CD4-positive, alpha-beta T cell treated with Interleukin-6 at 100 ng/mL for 8 hours (primary cell): ENCODE data around the gene PLAAT3.
A peak's percentile ranks its signal among the peaks of the same experiment; 100 is the strongest.
"Not testable (repeated sequence)": the region's sequence is repeated elsewhere in the genome, so short reads cannot be mapped to it uniquely, and the experiment has no call there.

Source experiments
- DNase-seq: peaks from one replicate; pipeline ENCODE4 v3.0.0-alpha.2; 2020; ENCODE audit warnings: mixed read lengths, low spot score

The PLAAT3 gene

DNA sequence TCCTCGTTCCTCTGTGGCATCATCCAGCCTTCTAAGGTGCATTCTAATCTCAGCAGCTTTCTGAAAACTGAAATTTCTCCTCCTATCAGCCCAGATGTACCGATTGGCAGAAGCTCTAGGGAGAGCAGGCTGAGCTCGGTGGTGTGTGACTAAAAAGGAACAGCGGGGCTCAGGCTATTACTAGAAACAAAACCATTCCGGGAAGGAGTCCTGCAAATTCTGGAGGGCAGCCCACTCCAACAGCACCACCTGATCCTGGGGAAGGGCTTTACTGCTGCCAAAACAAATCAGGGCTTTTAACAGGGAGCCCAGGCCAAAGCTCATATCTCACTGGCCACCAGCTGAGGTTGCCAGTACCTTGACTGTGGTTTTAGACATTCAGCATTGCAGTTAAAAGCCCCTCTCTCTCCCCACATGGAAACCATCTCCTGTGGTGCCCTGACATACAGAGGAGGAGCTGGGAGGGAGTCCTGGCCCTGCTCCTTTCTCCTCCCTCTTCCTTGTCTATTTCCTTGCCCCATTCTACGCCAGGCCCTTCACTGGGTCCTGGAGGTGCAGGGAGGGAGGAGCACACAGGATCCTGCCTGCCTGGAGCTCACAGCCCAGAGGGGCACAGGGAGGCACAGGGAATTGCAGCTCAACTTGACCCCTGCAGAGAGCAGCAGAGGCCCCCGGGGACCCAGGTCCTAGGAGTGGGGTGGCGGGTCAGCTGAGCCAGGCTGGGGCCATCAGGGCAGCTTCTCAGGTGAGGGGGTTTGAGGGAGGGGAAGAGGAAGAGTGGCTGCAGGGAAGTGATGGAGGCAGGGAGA, 76.7 kb downstream of the PLAAT3 start:
- DNase-seq, result no peak

- DNase-seq, result peak; percentile 46
Measured at GRCh38 chr11:63536669-63537292, 77.5 kb downstream of the PLAAT3 start, which contains the start of gene PLAAT4. TSS of gene PLAAT4 (plus strand) at chr11:63536808. CDS start at chr11:63536869, 61 bp downstream.

GRCh38 chr11:63535734-63536133, 78.5 kb downstream of the PLAAT3 start:
- peak; percentile 43 for DNase-seq

DNA sequence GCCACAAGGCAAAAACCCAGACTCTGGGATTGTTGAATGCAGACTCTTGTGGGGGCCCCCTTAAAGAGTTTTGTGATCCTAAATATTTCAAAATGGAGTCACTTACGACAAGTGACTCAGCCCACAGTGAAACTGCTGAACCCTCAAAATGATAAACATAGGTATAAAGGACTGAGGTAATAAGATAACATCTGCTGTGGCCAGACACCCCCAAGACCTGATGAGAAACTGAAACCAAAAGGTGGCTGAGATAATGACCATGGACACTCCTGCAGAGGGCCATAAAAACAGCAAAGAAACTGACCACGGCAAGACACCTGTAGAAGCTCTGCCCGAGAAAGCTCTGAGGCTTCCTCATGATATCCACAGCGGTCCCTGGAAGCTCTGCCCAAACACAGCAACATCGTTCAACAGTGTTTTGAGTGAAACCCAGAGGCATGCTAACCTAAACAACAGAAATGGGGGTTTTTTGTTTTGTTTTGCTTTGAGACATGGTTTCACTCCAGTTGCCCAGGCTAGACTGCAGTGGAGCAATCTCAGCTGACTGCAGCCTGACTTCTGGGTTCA, 79.3 kb downstream of the PLAAT3 start:
- DNase-seq, result no peak

- DNase-seq, result no peak
Measured at GRCh38 chr11:63534076-63534475, 80.2 kb downstream of the PLAAT3 start.

GRCh38 chr11:63532799-63533475, 81.3 kb downstream of the PLAAT3 start:
- DNase-seq, result no peak

DNA sequence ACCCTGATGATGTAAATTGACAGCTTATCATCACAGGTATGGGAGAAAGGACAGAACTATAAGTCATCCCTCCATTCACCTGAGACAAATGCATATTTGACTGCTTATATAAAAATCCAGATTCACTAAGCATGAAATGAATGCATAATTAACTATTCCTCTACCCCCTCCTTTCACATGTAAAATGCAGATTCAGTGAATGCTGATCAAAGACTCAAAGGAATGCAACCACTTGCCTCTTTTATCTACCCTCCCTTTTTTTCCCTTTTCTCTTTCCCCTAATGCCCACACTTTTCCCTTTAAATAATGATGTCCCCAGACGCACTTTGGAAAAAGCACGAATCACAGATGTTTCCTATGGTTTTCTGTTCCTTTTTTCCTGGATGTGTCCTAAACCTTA, 82.1 kb downstream of the PLAAT3 start:
- no peak for DNase-seq

DNA sequence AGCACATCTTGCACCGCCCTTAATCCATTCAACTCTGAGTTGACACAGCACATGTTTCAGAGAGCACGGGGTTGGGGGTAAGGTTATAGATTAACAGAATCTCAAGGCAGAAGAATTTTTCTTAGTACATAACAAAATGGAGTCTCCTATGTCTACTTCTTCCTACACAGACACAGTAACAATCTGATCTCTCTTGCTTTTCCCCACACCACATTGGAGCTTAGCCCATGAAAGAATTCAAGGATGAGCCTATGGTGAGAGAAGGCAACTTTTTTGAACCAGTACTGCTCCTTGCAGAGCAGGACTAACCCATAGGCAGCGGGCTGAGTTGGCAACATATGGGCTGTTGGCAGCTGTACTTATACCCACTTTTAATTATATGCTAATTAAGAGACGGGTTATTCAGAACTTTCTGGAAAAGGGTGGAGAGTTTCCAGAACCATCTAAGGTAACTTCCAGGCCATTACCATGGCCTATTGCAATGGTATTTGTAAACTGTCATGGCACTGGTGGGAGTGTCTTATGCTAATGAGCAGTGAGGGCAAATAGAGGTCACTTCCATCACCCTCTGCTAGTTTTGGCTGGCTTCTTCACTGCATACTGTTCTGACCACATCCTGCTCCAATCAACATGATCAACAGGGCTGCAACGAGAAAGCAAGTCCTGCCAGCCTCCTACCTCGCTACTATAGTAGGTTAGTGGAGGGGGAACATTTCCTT, 83.0 kb downstream of the PLAAT3 start:
- DNase-seq, result peak; percentile 82

DNA sequence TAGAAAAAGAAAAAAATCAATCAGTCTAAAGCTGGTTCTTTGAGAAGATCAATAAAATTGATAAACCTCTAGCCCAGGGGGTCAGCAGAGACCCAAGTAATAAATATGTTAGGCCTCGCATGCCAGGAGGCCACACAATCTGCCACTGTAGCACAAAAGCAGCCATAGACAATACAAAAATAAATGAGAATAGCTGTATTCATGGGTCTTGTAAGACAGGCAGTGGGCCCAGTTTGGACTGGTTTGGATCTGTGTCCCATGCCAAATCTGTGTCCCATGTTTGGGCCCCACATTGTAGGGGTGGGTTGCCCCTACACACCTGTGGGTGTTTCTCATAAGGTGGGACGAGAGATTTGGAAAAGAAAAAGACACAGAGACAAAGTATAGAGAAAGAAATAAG, 84.2 kb downstream of the PLAAT3 start:
- DNase-seq, result no peak

- not testable (repeated sequence) for DNase-seq
Measured at GRCh38 chr11:63529373-63529772, 84.9 kb downstream of the PLAAT3 start.

GRCh38 chr11:63528729-63529278, 85.4 kb downstream of the PLAAT3 start:
- not testable (repeated sequence) for DNase-seq

GRCh38 chr11:63528156-63528555, 86.1 kb downstream of the PLAAT3 start:
- not testable (repeated sequence) for DNase-seq

DNA sequence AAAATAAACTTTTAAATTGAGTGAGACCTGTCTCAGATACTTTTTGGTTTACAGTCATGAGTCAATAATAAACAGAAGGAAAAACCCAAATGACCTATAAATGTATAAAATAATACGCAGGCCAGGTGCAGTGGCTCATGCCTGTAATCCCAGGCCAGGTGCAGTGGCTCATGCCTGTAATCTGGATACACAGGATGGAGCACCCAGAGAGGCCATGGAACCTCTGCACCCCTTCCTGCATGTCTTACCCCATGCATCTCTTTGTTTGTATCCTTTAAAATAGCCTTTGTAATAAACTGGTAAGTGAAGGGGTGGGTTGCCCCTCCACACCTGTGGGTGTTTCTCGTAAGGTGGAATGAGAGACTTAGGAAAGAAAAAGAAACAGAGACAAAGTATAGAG, 86.6 kb downstream of the PLAAT3 start:
- DNase-seq, result no peak
